Stimulated activated CD4-positive, alpha-beta T cell treated with anti-CD3 and anti-CD28 coated beads, Interleukin-1b, Interleukin-23, amount 100 ng/mL, for 48 hours (primary cell): ENCODE data around the gene ZNF385B.
"Not testable (repeated sequence)": the region's sequence is repeated elsewhere in the genome, so short reads cannot be mapped to it uniquely, and the experiment has no call there.

Experiments
- DNase-seq: peaks from one replicate; pipeline ENCODE4 v3.0.0-alpha.2; 2020

The ZNF385B gene

DNA sequence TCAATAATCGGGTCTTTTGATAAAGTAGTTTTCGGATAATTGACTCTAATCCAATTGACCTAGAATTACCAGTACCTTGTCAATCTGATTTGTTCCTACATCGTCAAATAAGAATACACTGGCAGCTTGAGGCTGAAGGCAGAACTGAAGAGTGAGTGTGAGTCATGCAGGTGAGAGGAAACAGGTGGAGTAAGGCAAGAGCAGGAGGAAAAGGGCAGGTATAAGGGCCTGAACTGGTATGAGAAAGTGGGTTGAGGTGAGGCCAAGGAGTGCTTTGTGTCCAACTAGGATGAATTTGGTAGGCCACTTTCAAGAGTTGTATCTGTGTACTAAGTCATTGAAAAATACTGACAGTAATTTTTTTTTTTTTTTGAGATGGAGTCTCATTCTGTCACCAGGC, 186.0 kb downstream of the ZNF385B start:
- no peak for DNase-seq

DNA sequence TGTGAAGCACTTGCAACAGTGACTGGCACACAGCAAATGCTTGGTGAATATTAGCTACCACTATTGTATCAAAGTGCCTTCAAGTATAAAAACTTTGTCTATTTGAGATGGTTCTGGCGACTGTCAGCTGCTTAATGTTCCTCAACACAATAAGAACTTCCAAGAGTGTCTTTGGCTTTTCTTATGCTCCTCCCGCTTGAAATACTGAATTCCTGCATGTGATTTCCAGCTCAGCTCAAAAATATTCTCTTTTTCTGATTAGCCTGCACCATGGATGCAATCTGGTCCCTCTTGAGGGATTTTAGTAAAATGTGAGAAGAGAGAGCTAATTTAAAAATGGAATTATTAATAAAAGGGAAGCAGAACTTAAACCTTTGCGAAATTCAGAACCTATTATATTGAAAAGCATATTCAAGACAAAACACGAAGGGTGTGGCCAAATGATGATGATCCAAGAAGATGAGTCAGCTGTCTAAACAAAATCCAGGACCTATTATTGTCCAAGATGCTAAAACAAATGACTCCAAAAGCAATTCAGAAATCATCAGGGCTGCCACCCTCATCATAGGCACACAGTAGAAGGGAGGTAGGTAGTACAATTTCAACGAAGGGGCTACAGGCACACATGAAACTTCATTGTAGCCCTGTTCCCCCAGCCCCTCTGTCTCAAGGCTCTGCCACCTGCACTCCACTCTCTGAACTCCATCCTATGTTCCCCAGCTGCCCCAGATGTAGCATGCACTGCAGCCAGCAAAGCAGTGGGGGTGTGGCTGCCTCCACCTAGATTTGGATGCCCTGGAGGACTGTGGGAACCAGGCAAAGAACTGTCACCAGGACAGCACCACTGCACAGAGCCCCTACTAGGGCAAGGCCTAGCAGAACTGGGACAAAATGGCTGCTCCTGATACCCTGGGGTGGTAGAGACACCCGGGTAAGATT, 190.1 kb downstream of the ZNF385B start:
- no peak for DNase-seq

DNA sequence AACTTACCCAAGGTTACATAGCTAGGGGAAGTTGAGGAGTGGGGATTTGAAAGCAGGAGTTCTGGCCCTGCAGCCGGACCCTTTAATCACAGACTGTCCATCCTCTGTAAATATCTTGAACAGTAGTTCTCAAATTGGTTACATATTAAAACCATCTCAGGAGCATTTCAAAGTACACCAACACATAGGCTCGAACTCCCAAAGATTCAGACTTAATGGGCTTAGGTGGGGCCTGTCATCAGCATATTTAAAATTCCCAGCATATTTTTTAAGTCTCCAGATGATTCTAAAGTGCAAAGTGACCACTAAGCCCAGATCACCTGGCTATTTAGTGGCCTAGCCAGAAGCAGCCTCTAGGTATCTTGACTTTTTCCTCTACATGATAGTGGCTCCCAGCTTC, 192.2 kb downstream of the ZNF385B start:
- no peak for DNase-seq

GRCh38 chr2:179664972-179665812, 196.2 kb downstream of the ZNF385B start:
- DNase-seq: no peak

DNA sequence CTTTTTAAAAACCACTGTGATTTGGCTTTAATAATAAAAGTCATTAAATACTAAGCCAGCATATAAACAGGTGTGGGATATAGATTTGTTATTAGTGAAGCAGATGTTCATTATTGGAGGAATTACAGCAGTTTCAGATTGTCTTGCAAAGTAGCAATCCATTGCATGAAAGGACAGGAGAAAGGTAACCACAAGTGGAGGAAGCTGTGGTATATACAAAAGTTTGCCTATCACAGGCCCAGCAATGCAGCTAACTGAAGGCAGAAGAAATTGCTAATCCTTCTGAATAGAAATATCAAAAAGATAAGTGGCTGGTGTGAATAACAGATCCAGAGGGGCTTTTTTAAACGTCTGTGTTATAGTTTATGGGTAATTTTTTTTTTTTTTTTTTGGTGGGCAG, 199.4 kb downstream of the ZNF385B start:
- DNase-seq: no peak

DNA sequence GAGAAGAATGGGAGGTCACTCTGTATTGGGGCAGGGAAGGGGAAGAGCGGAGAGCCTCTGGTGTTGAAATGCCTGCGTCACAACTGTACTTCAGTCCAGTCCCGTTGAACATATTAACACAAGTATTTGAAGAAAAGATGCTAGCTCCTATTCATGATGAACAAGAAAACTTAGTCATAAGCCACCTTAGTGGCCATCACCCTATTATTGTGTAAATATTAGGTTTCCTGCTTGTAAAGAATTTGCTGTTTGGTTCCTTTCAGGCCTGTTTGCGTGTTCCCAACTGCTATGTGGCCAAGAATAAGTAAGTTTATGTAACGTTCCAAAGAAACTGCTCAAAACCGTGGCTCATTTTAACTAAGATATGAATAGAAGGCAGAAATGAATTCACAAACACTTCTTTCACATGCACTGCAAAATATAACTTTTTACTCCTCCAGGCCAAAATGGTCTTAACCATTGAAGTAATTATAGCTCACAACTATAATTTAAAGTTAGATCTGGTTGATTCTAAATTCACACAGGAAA, 204.3 kb downstream of the ZNF385B start:
- DNase-seq: no peak

- no peak for DNase-seq
Measured at GRCh38 chr2:179655627-179656026, 205.8 kb downstream of the ZNF385B start.

DNA sequence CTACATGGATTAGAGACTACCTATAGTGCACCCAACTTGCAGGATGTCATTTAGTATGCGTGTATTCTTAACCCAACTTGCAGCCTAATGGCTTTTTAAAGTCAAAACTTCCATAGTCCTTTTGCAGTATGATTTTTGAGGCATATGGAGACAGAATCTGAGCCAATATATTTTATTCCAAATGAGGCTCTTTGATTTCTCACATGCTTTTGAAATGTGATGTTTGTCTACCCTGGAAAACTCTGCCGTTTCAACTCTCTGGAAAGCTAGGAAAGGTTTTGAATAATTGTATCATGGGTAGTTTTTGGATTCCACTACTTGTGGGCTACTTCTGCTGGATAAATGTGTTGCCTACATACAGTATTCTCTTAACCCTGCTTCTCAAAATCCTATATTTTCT, 206.6 kb downstream of the ZNF385B start:
- DNase-seq: no peak

DNA sequence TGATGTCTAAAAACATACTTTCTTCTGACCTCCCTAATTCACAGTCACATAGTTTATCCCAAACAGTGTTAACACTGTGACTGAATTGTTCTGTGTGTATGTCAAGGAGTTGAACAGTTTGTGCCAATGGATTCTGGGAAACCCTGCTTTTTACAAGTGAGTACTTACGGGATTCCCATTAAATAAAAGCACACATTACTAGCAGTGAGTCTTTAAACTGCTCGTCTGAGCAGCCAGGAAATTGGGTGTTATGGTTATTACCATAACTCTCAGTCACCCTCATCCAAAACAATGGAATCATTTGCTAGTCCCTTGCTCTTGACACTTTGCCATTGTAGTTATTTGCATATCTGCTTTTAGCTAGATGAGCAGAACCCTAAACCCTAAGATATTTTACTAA, 209.1 kb downstream of the ZNF385B start:
- no peak for DNase-seq

DNA sequence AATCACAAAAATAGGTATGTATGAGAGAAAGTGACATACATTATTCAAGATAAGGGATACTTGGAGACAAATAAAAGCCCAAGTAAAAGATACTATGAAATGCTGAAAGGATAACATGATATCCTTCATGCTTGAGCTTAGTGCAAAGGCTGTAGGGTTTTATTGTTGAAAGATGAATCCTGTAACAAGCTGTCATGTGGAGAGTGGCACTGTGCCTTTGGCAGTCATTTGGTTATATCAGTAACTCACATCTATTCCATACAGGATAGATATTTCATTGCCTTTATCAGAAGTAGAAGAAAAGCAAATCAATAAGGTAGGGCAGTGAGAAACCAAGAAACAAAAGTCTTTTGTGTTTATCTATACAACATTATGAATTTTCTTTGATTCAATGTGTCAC, 211.0 kb downstream of the ZNF385B start:
- no peak for DNase-seq

GRCh38 chr2:179646862-179647587, 214.4 kb downstream of the ZNF385B start:
- no peak for DNase-seq

GRCh38 chr2:179646173-179646769, 215.1 kb downstream of the ZNF385B start:
- no peak for DNase-seq

DNA sequence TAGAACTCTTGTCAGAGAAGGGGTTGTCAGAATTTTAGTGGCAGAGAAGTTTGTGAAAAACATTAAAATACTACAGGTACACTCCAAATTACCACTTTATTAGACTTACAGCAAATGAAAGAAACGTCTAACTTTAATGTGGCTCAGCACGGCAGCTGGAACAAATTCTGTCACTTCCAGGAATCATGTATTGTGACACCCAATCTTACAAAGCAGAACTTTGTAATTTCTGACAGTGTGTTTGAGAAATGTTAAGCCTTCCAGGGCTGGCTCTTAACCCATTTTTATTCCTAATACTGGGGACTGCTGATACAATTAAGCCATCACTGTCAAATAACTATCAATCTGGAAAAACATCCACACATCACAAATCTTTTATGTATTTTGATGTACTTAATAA, 216.4 kb downstream of the ZNF385B start:
- no peak for DNase-seq

DNA sequence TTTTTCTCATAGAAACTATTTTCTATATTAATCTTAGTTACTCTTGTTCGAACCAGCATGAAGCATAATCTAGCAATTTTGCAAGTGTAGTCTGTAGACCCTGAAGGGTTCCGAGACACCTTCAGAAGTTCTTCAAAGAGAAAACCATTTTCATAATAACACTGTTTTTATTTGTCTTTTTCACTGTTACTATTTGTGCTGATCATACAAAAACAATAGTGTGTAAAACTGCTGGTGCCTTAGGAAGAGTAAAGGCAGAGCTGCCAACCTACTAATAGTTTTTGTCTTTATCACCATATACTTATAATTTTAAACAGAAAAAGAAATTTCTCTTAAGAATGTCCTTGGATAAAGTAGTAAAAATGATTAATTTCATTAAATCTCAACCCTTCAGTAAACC, 218.9 kb downstream of the ZNF385B start:
- DNase-seq: no peak

DNA sequence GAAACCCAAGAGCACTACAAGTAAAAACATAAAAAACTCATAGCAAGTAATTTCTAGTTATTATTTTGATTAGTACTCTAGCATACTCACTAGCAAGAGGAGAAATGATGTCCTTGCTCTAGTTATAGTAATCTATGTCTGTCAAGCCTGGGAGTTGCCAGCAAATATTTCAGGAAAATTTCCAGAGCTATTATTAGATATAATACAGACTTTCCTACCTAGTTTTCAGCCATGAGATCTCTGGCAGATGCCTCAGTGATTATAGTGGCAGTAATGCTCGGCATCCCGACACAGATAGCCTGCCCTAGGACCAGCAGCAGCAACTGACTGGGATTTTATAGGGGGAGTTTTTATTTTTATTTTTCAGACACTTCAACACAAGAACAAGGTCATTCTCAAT, 224.4 kb downstream of the ZNF385B start:
- DNase-seq: no peak

DNA sequence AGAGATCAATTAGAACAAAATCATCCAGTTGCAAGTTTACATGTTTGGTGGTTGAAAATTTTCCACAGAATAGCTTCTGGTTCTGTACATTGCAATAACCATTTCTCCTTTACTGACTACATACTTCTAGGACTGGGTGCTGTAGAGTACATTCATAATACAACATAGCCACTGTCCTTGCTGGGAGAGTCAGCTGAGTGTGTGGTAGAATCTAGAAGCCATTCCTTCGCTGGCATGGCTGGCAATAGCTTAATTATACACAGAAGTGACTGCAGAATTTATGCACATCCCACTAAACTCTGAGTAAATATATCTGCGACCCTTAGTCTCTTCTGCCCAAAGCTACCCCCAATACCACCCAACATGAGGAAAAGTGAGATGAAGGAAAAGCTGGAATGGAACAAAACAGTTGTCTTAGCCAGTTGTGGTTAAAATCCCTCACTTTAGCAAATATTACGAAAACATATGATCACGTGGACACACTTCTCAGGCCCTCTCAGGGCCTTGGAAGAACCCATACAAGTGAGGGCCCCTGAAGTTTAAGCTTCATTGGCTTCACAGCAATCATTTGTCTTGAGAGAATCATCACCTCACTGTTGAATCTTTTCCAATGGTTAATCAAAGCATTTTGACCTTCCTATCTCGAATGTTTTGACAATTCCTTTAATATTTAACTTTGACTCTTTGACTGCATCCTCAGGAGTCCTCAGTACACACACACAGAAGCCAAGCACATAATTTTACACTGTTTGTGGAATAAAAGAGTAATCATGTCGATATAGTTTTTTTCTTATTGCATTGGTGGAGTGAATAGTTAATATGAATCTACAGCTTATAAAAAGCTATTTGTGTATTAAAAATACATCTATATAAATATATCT, 225.1 kb downstream of the ZNF385B start:
- DNase-seq: no peak

- DNase-seq: not testable (repeated sequence)
Measured at GRCh38 chr2:179631769-179632385, 229.5 kb downstream of the ZNF385B start.

- DNase-seq: not testable (repeated sequence)
Measured at GRCh38 chr2:179629776-179630175, 231.6 kb downstream of the ZNF385B start.

DNA sequence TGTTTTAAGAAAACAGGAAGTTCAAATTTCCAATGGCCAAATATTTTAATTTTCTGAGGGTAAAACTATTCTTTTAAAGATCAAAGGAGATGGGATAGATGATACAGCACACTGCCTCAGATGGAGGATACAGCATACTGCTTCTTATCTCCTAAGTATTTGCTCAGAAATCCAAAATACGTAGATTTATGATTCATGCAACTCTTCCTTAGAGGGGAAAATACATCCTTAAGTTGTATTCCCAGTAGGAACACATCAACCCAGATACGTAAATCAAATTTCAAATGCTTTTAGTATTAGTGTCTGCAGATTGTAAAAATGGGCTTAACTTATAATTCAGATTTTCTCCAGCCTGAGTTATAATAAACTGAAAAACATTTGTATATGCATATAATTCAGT, 235.2 kb downstream of the ZNF385B start:
- no peak for DNase-seq

GRCh38 chr2:179622635-179623300, 238.6 kb downstream of the ZNF385B start:
- no peak for DNase-seq
